HG03139 (cell line): Measurements from ENCODE around the gene NPAS2.

Experiments used
- ATAC-seq: cut with Tn5 transposase; IDR thresholded peaks from one replicate; pipeline ENCODE4 v1.9.1; 2021; ENCODE audit not compliant: unreplicated experiment

The NPAS2 gene

GRCh38 chr2:100852999-100853908 is 33.3 kb downstream of the NPAS2 start:
- no peak for ATAC-seq

- ATAC-seq, result no peak
These were observed 34.2 kb downstream of the NPAS2 start for GRCh38 chr2:100853909-100854810.

GRCh38 chr2:100855084-100855483 is 35.1 kb downstream of the NPAS2 start:
- no peak for ATAC-seq

- no peak for ATAC-seq
These were observed 35.7 kb downstream of the NPAS2 start for GRCh38 chr2:100855606-100856005.

GRCh38 chr2:100856732-100857131 is 36.8 kb downstream of the NPAS2 start:
- ATAC-seq, result no peak

- no peak for ATAC-seq
These were observed 37.4 kb downstream of the NPAS2 start for GRCh38 chr2:100857341-100857740.

GRCh38 chr2:100857915-100858314 is 38.0 kb downstream of the NPAS2 start:
- ATAC-seq, result no peak

- no peak for ATAC-seq
These were observed 40.0 kb downstream of the NPAS2 start for GRCh38 chr2:100859902-100860301.

GRCh38 chr2:100861340-100861739 is 41.4 kb downstream of the NPAS2 start:
- no peak for ATAC-seq

- ATAC-seq, result no peak
These were observed 42.1 kb downstream of the NPAS2 start for GRCh38 chr2:100862081-100862480.

GRCh38 chr2:100865816-100866460 is 46.0 kb downstream of the NPAS2 start:
- ATAC-seq, result no peak

- ATAC-seq, result no peak
These were observed 48.1 kb downstream of the NPAS2 start for GRCh38 chr2:100868083-100868482.

- no peak for ATAC-seq
These were observed 49.2 kb downstream of the NPAS2 start for GRCh38 chr2:100869120-100869519.

- ATAC-seq, result no peak
These were observed 51.0 kb downstream of the NPAS2 start for GRCh38 chr2:100870652-100871531.

GRCh38 chr2:100875516-100876230 is 55.7 kb downstream of the NPAS2 start:
- no peak for ATAC-seq

- ATAC-seq, result no peak
These were observed 56.4 kb downstream of the NPAS2 start for GRCh38 chr2:100876231-100876860.

- no peak for ATAC-seq
These were observed 57.6 kb downstream of the NPAS2 start for GRCh38 chr2:100877555-100877954.

- no peak for ATAC-seq
These were observed 58.3 kb downstream of the NPAS2 start for GRCh38 chr2:100878000-100878791.
